GM12878 (cell line): ENCODE results near the gene KIF18A. TPM values are rescaled to one million over a fixed set of nuclear protein-coding genes. Genes with fewer than 3 reads are reported as not detected.

Experiments used
- ATAC-seq: fragments of 200-7000 bp; cut with Tn5 transposase; 3 replicates; pipeline ENCODE4 v1.9.1; 2020; ENCODE audit warnings: mild to moderate bottlenecking, moderate library complexity
- BruUV-seq: library from RNA; stranded (reverse); fragments of 400-500 nt; replicated peaks from 2 replicates; lab custom pipeline; 2021; lab: Mats Ljungman, UMichigan
- CTCF ChIA-PET: fragments of 300-600 bp; sonication (Branson Sonifier 250); formaldehyde crosslinking; extraction: SDS; loops from one replicate; lab custom pipeline; 2021; ENCODE audit warnings: inconsistent platforms; lab: Yijun Ruan, JAX
- POLR2A ChIA-PET: fragments of 350-600 bp; formaldehyde crosslinking; extraction: SDS; loops from one replicate; lab custom pipeline; 2021; ENCODE audit warnings: inconsistent platforms; lab: Charles Lee
- RAD21 ChIA-PET: fragments of 300-600 bp; sonication (Branson Sonifier 250); formaldehyde crosslinking; loops from one replicate; lab custom pipeline; 2023; ENCODE audit warnings: antibody characterized with exemption; ENCODE audit not compliant: unreplicated experiment; lab: Charles Lee
- SMC1A ChIA-PET: fragments of 300-600 bp; sonication (Branson Sonifier 250); formaldehyde crosslinking; loops from one replicate; lab custom pipeline; 2023; ENCODE audit not compliant: unreplicated experiment, uncharacterized antibody; lab: Charles Lee
- DNase-seq: peaks from one replicate; pipeline ENCODE4 v3.0.0-alpha.2; 2011; ENCODE audit warnings: low read depth, low spot score
- FAIRE-seq: peaks from 3 replicates; lab custom pipeline; 2011; peaks lifted over from hg19 to GRCh38; lab: Jason Lieb, UNC
- H2AFZ ChIP-seq: 2 replicates; pipeline ENCODE4 v1.6.0; 2011; ENCODE audit warnings: low read depth, low read length, control low read depth; ENCODE audit not compliant: control insufficient read depth
- H3K27ac ChIP-seq: 2 replicates; pipeline ENCODE4 v1.5.1; 2011; ENCODE audit warnings: control low read depth; ENCODE audit not compliant: control insufficient read depth, insufficient read depth
- H3K27me3 ChIP-seq, 2 experiments: replicated peaks in 1 of 2; 2 replicates each; pipeline versions ENCODE4 v1.6.0 to v1.6.1; 2011; ENCODE audit warnings: low read length in 1 of 2; ENCODE audit not compliant: control insufficient read depth in 2 of 2, insufficient read depth in 2 of 2
- H3K36me3 ChIP-seq, 2 experiments: 2 replicates each; pipeline ENCODE4 v1.5.1; 2011; ENCODE audit warnings: low read length in 1 of 2; ENCODE audit not compliant: control insufficient read depth in 2 of 2, insufficient read depth in 2 of 2
- H3K4me1 ChIP-seq: 2 replicates; pipeline ENCODE4 v1.6.1; 2011; ENCODE audit warnings: mild to moderate bottlenecking, low read length, moderate library complexity, mixed read lengths; ENCODE audit not compliant: control insufficient read depth, insufficient read depth
- H3K4me2 ChIP-seq: 2 replicates; pipeline ENCODE4 v1.6.0; 2011; ENCODE audit warnings: control low read depth; ENCODE audit not compliant: control insufficient read depth, insufficient read depth
- H3K4me3 ChIP-seq: fragments of 200-600 bp; sonication (generic); 2 replicates; pipeline ENCODE4 v1.5.1; 2016
- H3K79me2 ChIP-seq: 2 replicates; pipeline ENCODE4 v1.6.0; 2011; ENCODE audit warnings: low read length; ENCODE audit not compliant: control insufficient read depth, insufficient read depth
- H3K9ac ChIP-seq: 2 replicates; pipeline ENCODE4 v1.8.0; 2011; ENCODE audit warnings: low read length, control low read depth, mixed read lengths; ENCODE audit not compliant: control insufficient read depth, insufficient read depth
- H3K9me3 ChIP-seq: replicated peaks from 3 replicates; pipeline ENCODE4 v1.5.1; 2011; ENCODE audit warnings: mild to moderate bottlenecking, low read length; ENCODE audit not compliant: control insufficient read depth, insufficient read depth
- H4K20me1 ChIP-seq: 2 replicates; pipeline ENCODE4 v1.6.0; 2011; ENCODE audit not compliant: control insufficient read depth, insufficient read depth
- EZH2 ChIP-seq: IDR thresholded peaks from 2 replicates; pipeline ENCODE4 v1.6.1; 2012; ENCODE audit warnings: low read depth, mild to moderate bottlenecking, control low read depth, inconsistent platforms, low read length, borderline replicate concordance; ENCODE audit not compliant: control insufficient read depth
- FOXK2 ChIP-seq: fragments of 450-650 bp; IDR thresholded peaks from 2 replicates; pipeline ENCODE4 v1.6.1; 2017; ENCODE audit warnings: mild to moderate bottlenecking, moderate library complexity
- GATAD2B ChIP-seq: fragments of 450-650 bp; conservative IDR thresholded peaks from 2 replicates; pipeline ENCODE4 v1.6.1; 2017; ENCODE audit warnings: low read depth, mild to moderate bottlenecking, moderate library complexity
- NBN ChIP-seq: fragments of 450-650 bp; IDR thresholded peaks from 2 replicates; pipeline ENCODE4 v1.6.1; 2016
- NR2F1 ChIP-seq: fragments of 450-650 bp; conservative IDR thresholded peaks from 2 replicates; pipeline ENCODE4 v1.6.1; 2017; ENCODE audit warnings: mild to moderate bottlenecking
- PML ChIP-seq: IDR thresholded peaks from 2 replicates; pipeline ENCODE4 v1.6.1; 2012; ENCODE audit warnings: low read length, inconsistent platforms
- POLR2A ChIP-seq: IDR thresholded peaks from 2 replicates; pipeline ENCODE4 v1.6.1; 2011; ENCODE audit warnings: low read depth, mild to moderate bottlenecking, low read length
- REST ChIP-seq: IDR thresholded peaks from 2 replicates; pipeline ENCODE4 v1.6.1; 2012; ENCODE audit warnings: mild to moderate bottlenecking, low read depth, low read length
- SUZ12 ChIP-seq: fragments of 200-600 bp; sonication (generic); IDR thresholded peaks from one replicate; pipeline ENCODE4 v1.6.1; 2018; ENCODE audit warnings: antibody characterized with exemption, mild to moderate bottlenecking; ENCODE audit not compliant: unreplicated experiment
- ZNF24 ChIP-seq: fragments of 450-650 bp; IDR thresholded peaks from 2 replicates; pipeline ENCODE4 v1.6.1; 2017; ENCODE audit warnings: antibody characterized with exemption, mild to moderate bottlenecking
- WGBS: methylation state at CpG from one replicate; pipeline ENCODE4 v1.1.6; 2016; ENCODE audit warnings: low lambda C conversion rate; ENCODE audit not compliant: insufficient replicate concordance, insufficient coverage; ENCODE audit errors: missing lambda C conversion rate; 5-methylcytosine and 5-hydroxymethylcytosine counted together
- in situ Hi-C: fragments of 300-500 bp; cut with MboI; formaldehyde crosslinking; loops from 9 replicates; pipeline ENCODE4 v1.14.3; 2018; ENCODE audit warnings: mixed read lengths
- intact Hi-C: fragments of 100-400 bp; cut with micrococcal nuclease; formaldehyde crosslinking; loops from one replicate; pipeline ENCODE4 v1.14.2; 2022; ENCODE audit not compliant: unreplicated experiment
- polyA plus RNA-seq, 11 experiments: library from polyadenylated mRNA; depleted of rRNA in 4 of 11; unstranded in 6 of 11; stranded (reverse) in 5 of 11; fragments of >200 nt; fragmentation: Nextera tagmentation in 4 of 11; fragmentation: Illumina TruSeq in 1 of 11; extraction: Ambion mirVana in 4 of 11; extraction: Trizol in 1 of 11; gene quantifications; 1 replicate in 1 of 11; 2 replicates in 10 of 11; pipeline versions ENCODE4 v1.2.1 to v1.2.3, GENCODE V29; 2011 to 2016; ENCODE audit warnings: inconsistent platforms in 2 of 11, missing spikeins in 2 of 11, low read depth in 1 of 11
- total RNA-seq, 4 experiments: library from RNA; depleted of rRNA in 3 of 4; stranded (reverse); fragments of >200 nt in 3 of 4; fragmentation: Illumina TruSeq in 1 of 4; extraction: Trizol in 1 of 4; gene quantifications; 2 replicates each; pipeline versions ENCODE4 v1.2.1 to v1.2.3, GENCODE V29; 2013 to 2021

Gene KIF18A
- total and polyA plus RNA-seq, 10 of the 15 experiments (the other 5 are each of a cell fraction or from before 2014, with no cell fraction given): 11.2 to 31.5 (median 20.4) TPM

GRCh38 chr11:28107191-28107749, 686 bp downstream of the KIF18A start (continued):
- TF ChIP-seq REST (no peak), NBN (no peak), SUZ12 (no peak), ZNF24 (no peak)

GRCh38 chr11:28106353-28107043, 1.5 kb downstream of the KIF18A start:
- H3K4me2 ChIP-seq: peak overlapping the region; percentile 83
- 80% methylated on average over 14 of the region's 14 CpGs for WGBS
- RAD21 ChIA-PET: interaction anchor here (0.6 to 3.7 kb wide), 6 partner anchors 8 to 1080 kb away, joined by 3 to 12 read pairs (median 5); no protein-coding TSS in a partner anchor

More at GRCh38 chr11:28106353-28107043, 1.5 kb downstream of the KIF18A start:
- no peaks in the 10 kb centered on the region for H3K36me3 ChIP-seq
- peaks cover 6% of the 10 kb centered on the region for H3K4me1 ChIP-seq
- in situ Hi-C loops: no loop called here
- CTCF ChIA-PET: interaction anchor here (0.7 to 4.5 kb wide), 4 partner anchors 10 to 402 kb away, joined by 3 to 15 read pairs (median 4); no protein-coding TSS in a partner anchor
- no peak overlapping the region for H3K27ac ChIP-seq
- H3K9ac ChIP-seq: peak overlapping the region; percentile 82
- H3K4me3 ChIP-seq: peak overlapping the region; percentile 86
- BruUV-seq: no TSS peak
- peaks cover 86% of the 10 kb centered on the region for H3K79me2 ChIP-seq
- H3K9me3 ChIP-seq: no peaks in the 10 kb centered on the region
- no peaks in the 10 kb centered on the region for H4K20me1 ChIP-seq
- intact Hi-C loops: loop anchor here (5.0 to 10.0 kb wide), 3 partner anchors 189 to 1228 kb away; no protein-coding TSS in a partner anchor
- SMC1A ChIA-PET: interaction anchor here (0.6 to 2.2 kb wide), 5 partner anchors 10 to 54 kb away, joined by 3 to 7 read pairs (median 6); no protein-coding TSS in a partner anchor
- H2AFZ ChIP-seq: peak overlapping the region; percentile 33
- H3K27me3 ChIP-seq: no peaks in the 10 kb centered on the region
- no peak for TF ChIP-seq EZH2
- TF ChIP-seq PML: no peak
- no peak for TF ChIP-seq NR2F1
- no peak for TF ChIP-seq FOXK2
- no peak for TF ChIP-seq GATAD2B
- no peak for TF ChIP-seq POLR2A
- no peak for DNase-seq
- ATAC-seq: no peak
- no peak for FAIRE-seq
- POLR2A ChIA-PET: interaction anchor here (0.6 kb wide), 6 partner anchors 8 to 1173 kb away, joined by 3 to 4 read pairs (median 3); no protein-coding TSS in a partner anchor
